Measurements from ENCODE around the gene ANKRD29. TPM values are rescaled to one million over a fixed set of nuclear protein-coding genes. Genes with fewer than 3 reads are reported as not detected.
A peak's percentile ranks its signal among the peaks of the same experiment; 100 is the strongest.

ANKRD29 gene
- total RNA-seq, 6 experiments from 2014 or later = 0.13 to 0.50 (median 0.22) TPM

GRCh38 chr18:23689616-23690504 is 27.1 kb upstream of the ANKRD29 start:
- Mint-ChIP-seq H3K27ac (no peak overlapping the region), H3K4me3 (0 out of 2 replicates have a peak overlapping the region, but pooled peaks have one; percentile 20), H3K27me3 (ENCODE audit: insufficient read depth) (peaks cover 25% of the 10 kb centered on the region), H3K4me1 (ENCODE audit: low read depth) (peaks cover 18% of the 10 kb centered on the region), H3K9me3 (no peaks in the 10 kb centered on the region), H3K36me3 (ENCODE audit: low read depth) (no peaks in the 10 kb centered on the region)
- DNase-seq = no peak
- no peak for TF ChIP-seq CTCF (IDR thresholded peaks at IDR 0.05)

GRCh38 chr18:23689031-23689615 is 26.4 kb upstream of the ANKRD29 start, which contains the start of gene LAMA3:
LAMA3 (plus strand) TSS chr18:23689453; CDS start chr18:23689684, 231 bp downstream.
- peak; percentile 2 for DNase-seq
- Mint-ChIP-seq H3K27me3 (ENCODE audit: insufficient read depth) (peaks cover 24% of the 10 kb centered on the region), H3K4me1 (ENCODE audit: low read depth) (peaks cover 18% of the 10 kb centered on the region), H3K9me3 (no peaks in the 10 kb centered on the region), H3K36me3 (ENCODE audit: low read depth) (no peaks in the 10 kb centered on the region), H3K4me3 (0 out of 2 replicates have a peak within 1 kb of the TSS, but pooled peaks have one; percentile 34), H3K27ac (no peak within 1 kb of the TSS)
- TF ChIP-seq CTCF (IDR thresholded peaks at IDR 0.05) = no peak; the same call in 1 of the 2 replicates

- no peaks in the 10 kb centered on the region for H3K36me3 Mint-ChIP-seq (ENCODE audit: low read depth)
Observed at GRCh38 chr18:23688528-23688927, 25.8 kb upstream of the ANKRD29 start.

GRCh38 chr18:23684515-23685197 is 21.9 kb upstream of the ANKRD29 start:
- TF ChIP-seq CTCF (IDR thresholded peaks at IDR 0.05) = no peak
- no peaks in the 10 kb centered on the region for H3K9me3 Mint-ChIP-seq
- no peaks in the 10 kb centered on the region for H3K36me3 Mint-ChIP-seq (ENCODE audit: low read depth)
- peaks cover 25% of the 10 kb centered on the region for H3K27me3 Mint-ChIP-seq (ENCODE audit: insufficient read depth)
- H3K4me1 Mint-ChIP-seq (ENCODE audit: low read depth) = peaks cover 24% of the 10 kb centered on the region
- H3K27ac Mint-ChIP-seq = peak overlapping the region; percentile 11; the same call in 1 of the 2 replicates
- H3K4me3 Mint-ChIP-seq = peak overlapping the region; percentile 8
- DNase-seq = peak; percentile 42

More at GRCh38 chr18:23688528-23688927, 25.8 kb upstream of the ANKRD29 start:
- DNase-seq = no peak
- H3K27ac Mint-ChIP-seq = no peak overlapping the region
- no peak overlapping the region for H3K4me3 Mint-ChIP-seq
- peaks cover 24% of the 10 kb centered on the region for H3K27me3 Mint-ChIP-seq (ENCODE audit: insufficient read depth)
- H3K4me1 Mint-ChIP-seq (ENCODE audit: low read depth) = peaks cover 19% of the 10 kb centered on the region
- TF ChIP-seq CTCF (IDR thresholded peaks at IDR 0.05) = no peak
- H3K9me3 Mint-ChIP-seq = no peaks in the 10 kb centered on the region

GRCh38 chr18:23683671-23684070 is 21.0 kb upstream of the ANKRD29 start:
- Mint-ChIP-seq H3K27ac (no peak overlapping the region), H3K4me1 (ENCODE audit: low read depth) (peaks cover 24% of the 10 kb centered on the region), H3K9me3 (no peaks in the 10 kb centered on the region), H3K27me3 (ENCODE audit: insufficient read depth) (peaks cover 24% of the 10 kb centered on the region), H3K4me3 (no peak overlapping the region), H3K36me3 (ENCODE audit: low read depth) (no peaks in the 10 kb centered on the region)
- no peak for TF ChIP-seq CTCF (IDR thresholded peaks at IDR 0.05)
- peak; percentile 25 for DNase-seq

Data from HFFc6 (cell line).